IPS-18a (cell line): Measurements from ENCODE around the gene GPR183.

Source experiments
- H3K27ac ChIP-seq: one replicate; pipeline ENCODE4 v1.5.1; 2013; ENCODE audit warnings: low read length
- H3K27me3 ChIP-seq: one replicate; pipeline ENCODE4 v1.6.1; 2013; ENCODE audit warnings: mild to moderate bottlenecking, low read length; ENCODE audit not compliant: control insufficient read depth, insufficient read depth
- H3K36me3 ChIP-seq: one replicate; pipeline ENCODE4 v1.6.1; 2013; ENCODE audit warnings: low read depth, low read length; ENCODE audit not compliant: control insufficient read depth
- H3K4me1 ChIP-seq: one replicate; pipeline ENCODE4 v1.6.1; 2013; ENCODE audit warnings: low read depth, low read length; ENCODE audit not compliant: control insufficient read depth
- H3K4me3 ChIP-seq: one replicate; pipeline ENCODE4 v1.5.1; 2013; ENCODE audit warnings: low read length
- H3K9ac ChIP-seq: one replicate; pipeline ENCODE4 v1.6.1; 2013; ENCODE audit warnings: mild to moderate bottlenecking, low read length, moderate library complexity
- H3K9me3 ChIP-seq: one replicate; pipeline ENCODE4 v1.6.1; 2013; ENCODE audit warnings: low read depth, low read length; ENCODE audit not compliant: control insufficient read depth

The GPR183 gene

GRCh38 chr13:99275093-99275469, 32.1 kb downstream of the GPR183 start:
- Histone ChIP-seq H3K36me3 (no peaks in the 10 kb centered on the region), H3K27me3 (no peaks in the 10 kb centered on the region), H3K4me3 (no peak overlapping the region), H3K27ac (no peak overlapping the region), H3K4me1 (peaks cover 7% of the 10 kb centered on the region), H3K9ac (no peak overlapping the region), H3K9me3 (no peaks in the 10 kb centered on the region)

DNA sequence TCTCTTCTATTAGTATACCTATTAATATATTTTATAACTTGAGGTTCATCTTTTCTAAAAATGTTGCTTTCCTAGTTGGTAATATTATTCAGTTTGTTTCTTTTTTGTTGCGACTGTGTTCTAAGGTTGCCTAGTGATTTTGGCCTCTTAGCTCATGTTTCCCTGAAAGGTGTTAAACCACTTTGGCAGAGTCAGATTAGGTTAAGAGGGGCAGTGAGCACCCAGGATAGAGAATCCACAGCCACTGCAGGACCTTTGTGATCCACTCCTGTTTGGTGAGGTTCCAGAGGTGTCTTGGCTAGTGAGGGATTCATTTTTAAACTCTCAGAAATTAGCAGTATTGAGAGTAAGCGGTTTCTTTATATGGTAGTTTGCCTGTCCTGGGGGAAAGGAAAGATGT, 34.1 kb downstream of the GPR183 start:
- Histone ChIP-seq H3K27ac (no peak overlapping the region), H3K36me3 (no peaks in the 10 kb centered on the region), H3K4me3 (no peak overlapping the region), H3K4me1 (peaks cover 7% of the 10 kb centered on the region), H3K9me3 (no peaks in the 10 kb centered on the region), H3K9ac (no peak overlapping the region), H3K27me3 (no peaks in the 10 kb centered on the region)

- Histone ChIP-seq H3K36me3 (peaks cover 5% of the 10 kb centered on the region), H3K4me1 (peaks cover 7% of the 10 kb centered on the region), H3K27ac (no peak overlapping the region), H3K9ac (no peak overlapping the region), H3K9me3 (no peaks in the 10 kb centered on the region), H3K4me3 (no peak overlapping the region), H3K27me3 (no peaks in the 10 kb centered on the region)
Measured at GRCh38 chr13:99272481-99272880, 34.7 kb downstream of the GPR183 start.

DNA sequence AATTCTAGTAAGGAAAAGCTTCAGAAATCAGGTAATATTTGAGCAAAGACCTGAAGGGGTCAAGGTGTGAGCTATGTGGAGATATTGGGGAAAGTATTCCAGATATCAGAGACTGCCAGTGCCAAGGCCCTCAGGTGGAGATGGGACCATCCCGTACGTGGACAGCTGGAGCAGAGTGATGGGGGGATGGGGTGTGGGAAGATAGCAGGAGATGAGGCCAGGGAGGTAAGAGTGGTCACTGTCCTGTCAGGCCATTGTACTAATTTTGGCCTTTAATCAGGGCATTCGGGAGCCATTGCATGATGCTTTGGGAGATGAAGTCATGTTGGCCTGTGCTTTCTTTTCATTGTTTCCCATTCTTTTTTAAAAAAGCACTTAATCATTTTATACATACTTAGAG, 36.0 kb downstream of the GPR183 start:
- no peaks in the 10 kb centered on the region for H3K27me3 ChIP-seq
- H3K9ac ChIP-seq: no peak overlapping the region
- H3K36me3 ChIP-seq: peaks cover 5% of the 10 kb centered on the region
- H3K27ac ChIP-seq: no peak overlapping the region
- no peaks in the 10 kb centered on the region for H3K9me3 ChIP-seq
- H3K4me3 ChIP-seq: no peak overlapping the region
- peaks cover under 1% of the 10 kb centered on the region for H3K4me1 ChIP-seq

GRCh38 chr13:99270518-99270917, 36.7 kb downstream of the GPR183 start:
- Histone ChIP-seq H3K36me3 (peaks cover 5% of the 10 kb centered on the region), H3K9ac (no peak overlapping the region), H3K9me3 (no peaks in the 10 kb centered on the region), H3K4me1 (no peaks in the 10 kb centered on the region), H3K27me3 (no peaks in the 10 kb centered on the region), H3K4me3 (no peak overlapping the region), H3K27ac (no peak overlapping the region)

- H3K4me1 ChIP-seq: no peaks in the 10 kb centered on the region
- no peaks in the 10 kb centered on the region for H3K27me3 ChIP-seq
- H3K27ac ChIP-seq: no peak overlapping the region
- H3K4me3 ChIP-seq: no peak overlapping the region
- no peaks in the 10 kb centered on the region for H3K9me3 ChIP-seq
- H3K9ac ChIP-seq: no peak overlapping the region
- H3K36me3 ChIP-seq: peaks cover 5% of the 10 kb centered on the region
Measured at GRCh38 chr13:99269627-99270241, 37.5 kb downstream of the GPR183 start.

- Histone ChIP-seq H3K4me3 (no peak overlapping the region), H3K27ac (no peak overlapping the region), H3K4me1 (no peaks in the 10 kb centered on the region), H3K9ac (no peak overlapping the region), H3K9me3 (no peaks in the 10 kb centered on the region), H3K36me3 (peaks cover 5% of the 10 kb centered on the region), H3K27me3 (no peaks in the 10 kb centered on the region)
Measured at GRCh38 chr13:99268822-99269221, 38.4 kb downstream of the GPR183 start.

GRCh38 chr13:99267927-99268326, 39.3 kb downstream of the GPR183 start:
- Histone ChIP-seq H3K36me3 (peaks cover 5% of the 10 kb centered on the region), H3K27ac (no peak overlapping the region), H3K27me3 (no peaks in the 10 kb centered on the region), H3K4me3 (no peak overlapping the region), H3K4me1 (no peaks in the 10 kb centered on the region), H3K9me3 (no peaks in the 10 kb centered on the region), H3K9ac (no peak overlapping the region)

- Histone ChIP-seq H3K9ac (no peak overlapping the region), H3K4me3 (no peak overlapping the region), H3K27ac (no peak overlapping the region), H3K4me1 (no peaks in the 10 kb centered on the region), H3K9me3 (no peaks in the 10 kb centered on the region), H3K27me3 (no peaks in the 10 kb centered on the region), H3K36me3 (peaks cover 5% of the 10 kb centered on the region)
Measured at GRCh38 chr13:99266827-99267226, 40.4 kb downstream of the GPR183 start.

DNA sequence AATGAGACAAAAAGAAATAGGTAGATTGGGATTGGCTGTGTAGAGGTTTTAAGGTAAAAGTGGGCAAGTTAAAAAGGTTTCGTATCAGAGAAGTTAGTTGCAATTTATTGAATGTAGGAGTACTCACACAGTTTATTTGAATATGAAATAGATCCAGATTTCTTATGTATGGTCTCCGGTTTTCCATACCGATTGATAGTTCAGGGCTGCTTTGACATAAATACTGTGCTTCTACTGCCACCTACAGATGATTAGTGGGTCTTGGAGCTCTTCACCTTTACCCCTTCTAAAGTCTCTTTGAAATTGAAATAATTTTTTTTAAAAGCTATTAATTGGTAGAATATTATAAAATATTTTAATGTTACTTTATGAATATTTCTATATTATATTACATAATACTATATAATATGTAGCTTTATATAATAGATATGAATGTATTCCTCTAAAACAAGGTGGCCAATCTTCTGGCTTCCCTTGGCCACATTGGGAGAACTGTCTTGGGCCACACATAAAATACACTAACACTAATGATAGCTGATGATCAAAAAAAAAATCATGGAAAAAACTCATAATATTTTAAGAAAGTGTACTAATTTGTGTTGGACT, 41.3 kb downstream of the GPR183 start:
- H3K9ac ChIP-seq: no peak overlapping the region
- H3K36me3 ChIP-seq: peaks cover 5% of the 10 kb centered on the region
- no peak overlapping the region for H3K27ac ChIP-seq
- no peaks in the 10 kb centered on the region for H3K4me1 ChIP-seq
- no peak overlapping the region for H3K4me3 ChIP-seq
- H3K27me3 ChIP-seq: no peaks in the 10 kb centered on the region
- no peaks in the 10 kb centered on the region for H3K9me3 ChIP-seq

- H3K27ac ChIP-seq: no peak overlapping the region
- H3K9ac ChIP-seq: no peak overlapping the region
- peaks cover 5% of the 10 kb centered on the region for H3K36me3 ChIP-seq
- no peaks in the 10 kb centered on the region for H3K4me1 ChIP-seq
- no peaks in the 10 kb centered on the region for H3K27me3 ChIP-seq
- no peak overlapping the region for H3K4me3 ChIP-seq
- H3K9me3 ChIP-seq: no peaks in the 10 kb centered on the region
Measured at GRCh38 chr13:99265162-99265800, 41.9 kb downstream of the GPR183 start.

GRCh38 chr13:99264051-99264450, 43.1 kb downstream of the GPR183 start:
- no peaks in the 10 kb centered on the region for H3K27me3 ChIP-seq
- H3K36me3 ChIP-seq: peaks cover 13% of the 10 kb centered on the region
- H3K4me3 ChIP-seq: no peak overlapping the region
- H3K27ac ChIP-seq: no peak overlapping the region
- no peaks in the 10 kb centered on the region for H3K9me3 ChIP-seq
- no peak overlapping the region for H3K9ac ChIP-seq
- no peaks in the 10 kb centered on the region for H3K4me1 ChIP-seq
